GM19372 (cell line): Measurements from ENCODE around the gene NKAIN1.
"Not testable (repeated sequence)": the region's sequence is repeated elsewhere in the genome, so short reads cannot be mapped to it uniquely, and the experiment has no call there.

Experiments used
- ATAC-seq: cut with Tn5 transposase; IDR thresholded peaks from one replicate; pipeline ENCODE4 v1.9.1; 2021; ENCODE audit warnings: mild to moderate bottlenecking, low read depth, moderate library complexity; ENCODE audit not compliant: unreplicated experiment

The NKAIN1 gene

GRCh38 chr1:31239653-31240241, at the start of gene NKAIN1:
TSS of gene NKAIN1 (minus strand) at chr1:31239887. CDS start at chr1:31239547, 340 bp downstream.
- ATAC-seq, result no peak

- ATAC-seq, result no peak
Measured at GRCh38 chr1:31289021-31289420, 49.3 kb upstream of the NKAIN1 start.

GRCh38 chr1:31287791-31288190, 48.1 kb upstream of the NKAIN1 start:
- not testable (repeated sequence) for ATAC-seq

GRCh38 chr1:31282426-31282825, 42.7 kb upstream of the NKAIN1 start:
- ATAC-seq, result not testable (repeated sequence)

GRCh38 chr1:31273619-31274018, 33.9 kb upstream of the NKAIN1 start:
- no peak for ATAC-seq

GRCh38 chr1:31272369-31272768, 32.7 kb upstream of the NKAIN1 start:
- ATAC-seq, result no peak

- ATAC-seq, result no peak
Measured at GRCh38 chr1:31266547-31266946, 26.9 kb upstream of the NKAIN1 start.

- no peak for ATAC-seq
Measured at GRCh38 chr1:31264790-31265386, 25.2 kb upstream of the NKAIN1 start.

GRCh38 chr1:31263408-31263807, 23.7 kb upstream of the NKAIN1 start:
- no peak for ATAC-seq

GRCh38 chr1:31262393-31262792, 22.7 kb upstream of the NKAIN1 start:
- not testable (repeated sequence) for ATAC-seq

GRCh38 chr1:31261916-31262315, 22.2 kb upstream of the NKAIN1 start:
- no peak for ATAC-seq

GRCh38 chr1:31259746-31260145, 20.1 kb upstream of the NKAIN1 start:
- ATAC-seq, result no peak

- no peak for ATAC-seq
Measured at GRCh38 chr1:31258581-31258980, 18.9 kb upstream of the NKAIN1 start.

- no peak for ATAC-seq
Measured at GRCh38 chr1:31257213-31257612, 17.5 kb upstream of the NKAIN1 start.

GRCh38 chr1:31249854-31250253, 10.2 kb upstream of the NKAIN1 start:
- no peak for ATAC-seq

GRCh38 chr1:31248276-31248675, 8.6 kb upstream of the NKAIN1 start:
- ATAC-seq, result no peak

GRCh38 chr1:31244326-31244725, 4.6 kb upstream of the NKAIN1 start:
- ATAC-seq, result no peak

- no peak for ATAC-seq
Measured at GRCh38 chr1:31243501-31244286, 4.0 kb upstream of the NKAIN1 start.

- ATAC-seq, result no peak
Measured at GRCh38 chr1:31241321-31241720, 1.6 kb upstream of the NKAIN1 start.

GRCh38 chr1:31238986-31239613, 587 bp downstream of the NKAIN1 start:
- no peak for ATAC-seq

GRCh38 chr1:31238612-31238985, 1.1 kb downstream of the NKAIN1 start:
- ATAC-seq, result no peak
